ENCODE measurements around the gene SPRED2. TPM values are rescaled to one million over a fixed set of nuclear protein-coding genes. Genes with fewer than 3 reads are reported as not detected.
A peak's percentile ranks its signal among the peaks of the same experiment; 100 is the strongest.

SPRED2 gene
- total and polyA plus RNA-seq, 7 experiments from 2014 or later, result 0.34 to 7.9 (median 0.57) TPM

- no peaks in the 10 kb centered on the region for H3K36me3 ChIP-seq (ENCODE audit: control insufficient read depth in 2 of 3, insufficient read depth in 3 of 3, low read length in 3 of 3)
- DNase-seq (no peak), ATAC-seq (no peak)
- intact Hi-C loops (cut with micrococcal nuclease), result no loop called here
- H3K9me3 Mint-ChIP-seq, result peaks cover 0 to 3% (median 0%) of the 10 kb centered on the region in 11 donors
- no peak overlapping the region for H3K27ac ChIP-seq (ENCODE audit: low read depth, low read length)
- no peak overlapping the region for H3K27ac Mint-ChIP-seq
- no peak overlapping the region for H3K4me3 ChIP-seq (ENCODE audit: low read length)
- POLR2A ChIA-PET, result no interaction called here
- peaks cover 5 to 15% (median 7%) of the 10 kb centered on the region in 5 donors for H3K27me3 Mint-ChIP-seq
- no peaks in the 10 kb centered on the region for H3K27me3 ChIP-seq (ENCODE audit: control insufficient read depth in 2 of 2, insufficient read depth in 2 of 2, low read length in 2 of 2)
- CTCF ChIA-PET, result no interaction called here
- peaks cover 0 to 29% (median 16%) of the 10 kb centered on the region in 7 donors for H3K4me1 Mint-ChIP-seq
- peaks cover 0 to 7% (median 0%) of the 10 kb centered on the region in 5 donors for H3K36me3 Mint-ChIP-seq
- peaks cover 0 to 3% of the 10 kb centered on the region in 2 donors for H3K4me1 ChIP-seq (ENCODE audit: control insufficient read depth in 2 of 2, insufficient read depth in 2 of 2, low read length in 2 of 2)
- H3K9me3 ChIP-seq (ENCODE audit: control insufficient read depth in 2 of 3, low read length in 3 of 3), result no peaks in the 10 kb centered on the region
- no peak overlapping the region for H3K4me3 Mint-ChIP-seq
Measured at GRCh38 chr2:65402323-65402722, 30.1 kb downstream of the SPRED2 start.

GRCh38 chr2:65397122-65397521 lies 35.3 kb downstream of the SPRED2 start:
- Mint-ChIP-seq H3K27me3 (peaks cover 0 to 8% (median 4%) of the 10 kb centered on the region in 5 donors), H3K36me3 (peaks cover 0 to 9% (median 0%) of the 10 kb centered on the region in 5 donors), H3K4me1 (peaks cover 0 to 45% (median 4%) of the 10 kb centered on the region in 7 donors), H3K4me3 (peak overlapping the region in 1 of 10 donors; percentile 9), H3K9me3 (peaks cover 0 to 3% (median 0%) of the 10 kb centered on the region in 11 donors), H3K27ac (peak overlapping the region in 1 of 9 donors; percentile 21)
- intact Hi-C loops (cut with micrococcal nuclease), result no loop called here
- no peaks in the 10 kb centered on the region for H3K9me3 ChIP-seq (ENCODE audit: control insufficient read depth in 2 of 3, low read length in 3 of 3)
- H3K4me1 ChIP-seq (ENCODE audit: control insufficient read depth in 2 of 2, insufficient read depth in 2 of 2, low read length in 2 of 2), result no peaks in the 10 kb centered on the region
- DNase-seq (no peak), ATAC-seq (peak; percentile 18)
- ChIA-PET POLR2A (interaction anchor here (1.1 kb wide), 1 partner anchor 9 kb away, joined by 4 read pairs; no protein-coding TSS in a partner anchor), CTCF (no interaction called here)
- no peak overlapping the region for H3K27ac ChIP-seq (ENCODE audit: low read depth, low read length)
- H3K4me3 ChIP-seq (ENCODE audit: low read length), result no peak overlapping the region
- no peaks in the 10 kb centered on the region for H3K36me3 ChIP-seq (ENCODE audit: control insufficient read depth in 2 of 3, insufficient read depth in 3 of 3, low read length in 3 of 3)
- no peaks in the 10 kb centered on the region for H3K27me3 ChIP-seq (ENCODE audit: control insufficient read depth in 2 of 2, insufficient read depth in 2 of 2, low read length in 2 of 2)

GRCh38 chr2:65396348-65397026 lies 35.9 kb downstream of the SPRED2 start:
- no peaks in the 10 kb centered on the region for H3K27me3 ChIP-seq (ENCODE audit: control insufficient read depth in 2 of 2, insufficient read depth in 2 of 2, low read length in 2 of 2)
- Mint-ChIP-seq H3K4me3 (peak overlapping the region in 1 of 10 donors; percentile 10), H3K4me1 (peaks cover 0 to 45% (median 4%) of the 10 kb centered on the region in 7 donors), H3K27me3 (peaks cover 0 to 8% (median 4%) of the 10 kb centered on the region in 5 donors), H3K9me3 (peaks cover 0 to 3% (median 0%) of the 10 kb centered on the region in 11 donors), H3K36me3 (peaks cover 0 to 9% (median 0%) of the 10 kb centered on the region in 5 donors), H3K27ac (peak overlapping the region in 1 of 9 donors; percentile 15)
- intact Hi-C loops (cut with micrococcal nuclease), result no loop called here
- H3K4me3 ChIP-seq (ENCODE audit: low read length), result no peak overlapping the region
- no peaks in the 10 kb centered on the region for H3K36me3 ChIP-seq (ENCODE audit: control insufficient read depth in 2 of 3, insufficient read depth in 3 of 3, low read length in 3 of 3)
- ATAC-seq (no peak), DNase-seq (no peak)
- CTCF ChIA-PET, result interaction anchor here (0.6 kb wide), 1 partner anchor 269 kb away, joined by 3 read pairs; no protein-coding TSS in a partner anchor
- POLR2A ChIA-PET, result interaction anchor here (1.1 kb wide), 1 partner anchor 8 kb away, joined by 4 read pairs; no protein-coding TSS in a partner anchor
- H3K27ac ChIP-seq (ENCODE audit: low read depth, low read length), result no peak overlapping the region
- H3K9me3 ChIP-seq (ENCODE audit: control insufficient read depth in 2 of 3, low read length in 3 of 3), result no peaks in the 10 kb centered on the region
- no peaks in the 10 kb centered on the region for H3K4me1 ChIP-seq (ENCODE audit: control insufficient read depth in 2 of 2, insufficient read depth in 2 of 2, low read length in 2 of 2)

GRCh38 chr2:65395621-65396347 lies 36.6 kb downstream of the SPRED2 start:
- Mint-ChIP-seq H3K36me3 (peaks cover 0 to 9% (median 0%) of the 10 kb centered on the region in 5 donors), H3K9me3 (peaks cover 0 to 3% (median 0%) of the 10 kb centered on the region in 11 donors), H3K4me1 (peaks cover 0 to 45% (median 4%) of the 10 kb centered on the region in 7 donors), H3K27me3 (peaks cover 0 to 8% (median 4%) of the 10 kb centered on the region in 5 donors), H3K27ac (peak overlapping the region in 1 of 9 donors; percentile 15), H3K4me3 (peak overlapping the region in 1 of 10 donors; percentile 10)
- Histone ChIP-seq H3K36me3 (ENCODE audit: control insufficient read depth in 2 of 3, insufficient read depth in 3 of 3, low read length in 3 of 3) (no peaks in the 10 kb centered on the region), H3K4me1 (ENCODE audit: control insufficient read depth in 2 of 2, insufficient read depth in 2 of 2, low read length in 2 of 2) (no peaks in the 10 kb centered on the region), H3K27ac (ENCODE audit: low read depth, low read length) (no peak overlapping the region), H3K27me3 (ENCODE audit: control insufficient read depth in 2 of 2, insufficient read depth in 2 of 2, low read length in 2 of 2) (no peaks in the 10 kb centered on the region), H3K4me3 (ENCODE audit: low read length) (no peak overlapping the region), H3K9me3 (ENCODE audit: control insufficient read depth in 2 of 3, low read length in 3 of 3) (no peaks in the 10 kb centered on the region)
- DNase-seq, result no peak
- CTCF ChIA-PET, result interaction anchor here (0.6 kb wide), 1 partner anchor 270 kb away, joined by 3 read pairs; no protein-coding TSS in a partner anchor
- POLR2A ChIA-PET, result interaction anchor here (1.1 kb wide), 1 partner anchor 8 kb away, joined by 4 read pairs; no protein-coding TSS in a partner anchor
- ATAC-seq, result no peak
- intact Hi-C loops (cut with micrococcal nuclease), result no loop called here

- DNase-seq (no peak), ATAC-seq (no peak)
- Mint-ChIP-seq H3K9me3 (peaks cover 0 to 2% (median 0%) of the 10 kb centered on the region in 11 donors), H3K36me3 (peaks cover 0 to 7% (median 0%) of the 10 kb centered on the region in 5 donors), H3K4me1 (peaks cover 0 to 60% (median 6%) of the 10 kb centered on the region in 7 donors), H3K4me3 (no peak overlapping the region), H3K27ac (no peak overlapping the region), H3K27me3 (peaks cover 0 to 10% (median 4%) of the 10 kb centered on the region in 5 donors)
- Histone ChIP-seq H3K36me3 (ENCODE audit: control insufficient read depth in 2 of 3, insufficient read depth in 3 of 3, low read length in 3 of 3) (no peaks in the 10 kb centered on the region), H3K27me3 (ENCODE audit: control insufficient read depth in 2 of 2, insufficient read depth in 2 of 2, low read length in 2 of 2) (no peaks in the 10 kb centered on the region), H3K9me3 (ENCODE audit: control insufficient read depth in 2 of 3, low read length in 3 of 3) (no peaks in the 10 kb centered on the region), H3K27ac (ENCODE audit: low read depth, low read length) (no peak overlapping the region), H3K4me1 (ENCODE audit: control insufficient read depth in 2 of 2, insufficient read depth in 2 of 2, low read length in 2 of 2) (no peaks in the 10 kb centered on the region), H3K4me3 (ENCODE audit: low read length) (no peak overlapping the region)
- intact Hi-C loops (cut with micrococcal nuclease), result no loop called here
- ChIA-PET CTCF (no interaction called here), POLR2A (no interaction called here)
Measured at GRCh38 chr2:65393743-65394422, 38.5 kb downstream of the SPRED2 start.

GRCh38 chr2:65393046-65393445 lies 39.4 kb downstream of the SPRED2 start:
- no peaks in the 10 kb centered on the region for H3K9me3 ChIP-seq (ENCODE audit: control insufficient read depth in 2 of 3, low read length in 3 of 3)
- DNase-seq (no peak), ATAC-seq (no peak)
- no peak overlapping the region for H3K4me3 ChIP-seq (ENCODE audit: low read length)
- peaks cover 0 to 60% (median 6%) of the 10 kb centered on the region in 7 donors for H3K4me1 Mint-ChIP-seq
- H3K36me3 Mint-ChIP-seq, result peaks cover 0 to 2% (median 0%) of the 10 kb centered on the region in 5 donors
- H3K27ac ChIP-seq (ENCODE audit: low read depth, low read length), result no peak overlapping the region
- POLR2A ChIA-PET, result no interaction called here
- H3K27me3 ChIP-seq (ENCODE audit: control insufficient read depth in 2 of 2, insufficient read depth in 2 of 2, low read length in 2 of 2), result no peaks in the 10 kb centered on the region
- H3K4me1 ChIP-seq (ENCODE audit: control insufficient read depth in 2 of 2, insufficient read depth in 2 of 2, low read length in 2 of 2), result no peaks in the 10 kb centered on the region
- H3K27ac Mint-ChIP-seq, result no peak overlapping the region
- peaks cover 0 to 10% (median 4%) of the 10 kb centered on the region in 5 donors for H3K27me3 Mint-ChIP-seq
- intact Hi-C loops (cut with micrococcal nuclease), result no loop called here
- H3K4me3 Mint-ChIP-seq, result no peak overlapping the region
- H3K36me3 ChIP-seq (ENCODE audit: control insufficient read depth in 2 of 3, insufficient read depth in 3 of 3, low read length in 3 of 3), result no peaks in the 10 kb centered on the region
- CTCF ChIA-PET, result interaction anchor here (0.6 to 0.9 kb wide), 2 partner anchors 75 to 100 kb away, joined by 4 read pairs; no protein-coding TSS in a partner anchor
- peaks cover 0 to 2% (median 0%) of the 10 kb centered on the region in 11 donors for H3K9me3 Mint-ChIP-seq

Data from naive thymus-derived CD4-positive, alpha-beta T cell (primary cell).